Smooth muscle cell (in vitro differentiated cells): ENCODE results near the gene LAMA3. TPM values are rescaled to one million over a fixed set of nuclear protein-coding genes. Genes with fewer than 3 reads are reported as not detected.

Source experiments
- DNase-seq: peaks from one replicate; lab custom pipeline; 2025; ENCODE audit not compliant: unreplicated experiment; lab: John Stamatoyannopoulos, UW
- H2AFZ ChIP-seq: fragments of 200-600 bp; sonication (generic); 2 replicates; pipeline ENCODE4 v1.6.0; 2016; ENCODE audit warnings: antibody characterized with exemption, low read depth, mild to moderate bottlenecking
- H3F3A ChIP-seq: fragments of 200-600 bp; sonication (generic); 2 replicates; pipeline ENCODE4 v1.6.0; 2017; ENCODE audit warnings: antibody characterized with exemption, low read depth
- H3K27ac ChIP-seq: fragments of 200-600 bp; sonication (generic); 2 replicates; pipeline ENCODE4 v1.5.1; 2016; ENCODE audit warnings: low read depth, mild to moderate bottlenecking
- H3K27me3 ChIP-seq: fragments of 200-600 bp; sonication (generic); 2 replicates; pipeline ENCODE4 v1.6.1; 2016; ENCODE audit warnings: low read depth, mild to moderate bottlenecking
- H3K36me3 ChIP-seq: fragments of 200-600 bp; sonication (generic); 2 replicates; pipeline ENCODE4 v1.5.1; 2016; ENCODE audit warnings: low read depth
- H3K4me1 ChIP-seq: fragments of 200-600 bp; sonication (generic); 2 replicates; pipeline ENCODE4 v1.5.1; 2016; ENCODE audit warnings: low read depth
- H3K4me2 ChIP-seq: fragments of 200-600 bp; sonication (generic); 2 replicates; pipeline ENCODE4 v1.6.0; 2016; ENCODE audit warnings: mild to moderate bottlenecking
- H3K4me3 ChIP-seq: fragments of 200-600 bp; sonication (generic); 2 replicates; pipeline ENCODE4 v1.5.1; 2016; ENCODE audit warnings: mild to moderate bottlenecking
- H3K79me2 ChIP-seq: fragments of 200-600 bp; sonication (generic); 2 replicates; pipeline ENCODE4 v1.6.0; 2016; ENCODE audit warnings: low read depth, mild to moderate bottlenecking
- H3K9ac ChIP-seq: fragments of 200-600 bp; sonication (generic); 2 replicates; pipeline ENCODE4 v1.6.0; 2016; ENCODE audit warnings: low read depth
- H3K9me3 ChIP-seq: fragments of 200-600 bp; sonication (generic); replicated peaks from 2 replicates; pipeline ENCODE4 v1.5.1; 2016; ENCODE audit warnings: low read depth
- H4K20me1 ChIP-seq: fragments of 200-600 bp; sonication (generic); 2 replicates; pipeline ENCODE4 v1.6.0; 2016; ENCODE audit warnings: low read depth
- CTCF ChIP-seq: fragments of 200-600 bp; sonication (generic); IDR thresholded peaks from 2 replicates; pipeline ENCODE4 v1.5.1; 2017; ENCODE audit warnings: borderline replicate concordance, mild to moderate bottlenecking, antibody characterized with exemption; ENCODE audit not compliant: insufficient read depth, poor library complexity, severe bottlenecking
- WGBS: methylation state at CpG from one replicate; pipeline ENCODE4 v1.1.7; 2016; ENCODE audit warnings: low lambda C conversion rate; 5-methylcytosine and 5-hydroxymethylcytosine counted together
- polyA plus RNA-seq: library from polyadenylated mRNA; unstranded; fragments of >200 nt; fragmentation: Nextera tagmentation; extraction: Ambion mirVana; gene quantifications from 2 replicates; pipeline ENCODE4 v1.2.1, GENCODE V29; 2016
- total RNA-seq: library from RNA; depleted of rRNA; stranded (reverse); fragments of >200 nt; gene quantifications from 2 replicates; pipeline ENCODE4 v1.2.3, GENCODE V29; 2014

LAMA3 gene
- total and polyA plus RNA-seq, 2 experiments from 2014 or later: 7.8 to 23.1 TPM

GRCh38 chr18:23826850-23827620, 137.8 kb downstream of the LAMA3 start:
- WGBS: 95% methylated on average over 4 of the region's 4 CpGs
- H3K9ac ChIP-seq: no peak overlapping the region
- no peak overlapping the region for H3K4me3 ChIP-seq
- TF ChIP-seq CTCF: no peak
- H3F3A ChIP-seq: no peaks in the 10 kb centered on the region
- H3K36me3 ChIP-seq: no peaks in the 10 kb centered on the region
- no peak overlapping the region for H3K4me2 ChIP-seq
- no peak for DNase-seq
- H4K20me1 ChIP-seq: no peaks in the 10 kb centered on the region
- H3K4me1 ChIP-seq: no peaks in the 10 kb centered on the region
- no peaks in the 10 kb centered on the region for H3K79me2 ChIP-seq
- H3K9me3 ChIP-seq: no peaks in the 10 kb centered on the region
- H3K27ac ChIP-seq: peak overlapping the region; percentile 90
- no peak overlapping the region for H2AFZ ChIP-seq
- H3K27me3 ChIP-seq: no peaks in the 10 kb centered on the region

GRCh38 chr18:23827681-23828080, 138.4 kb downstream of the LAMA3 start:
- Histone ChIP-seq H3K79me2 (no peaks in the 10 kb centered on the region), H3K36me3 (no peaks in the 10 kb centered on the region), H3K27ac (peak overlapping the region; percentile 90), H3K9ac (peak overlapping the region; percentile 85), H3K9me3 (no peaks in the 10 kb centered on the region), H3K4me3 (no peak overlapping the region), H3K27me3 (no peaks in the 10 kb centered on the region), H3K4me2 (peak overlapping the region; percentile 20), H3K4me1 (no peaks in the 10 kb centered on the region), H2AFZ (no peak overlapping the region), H3F3A (no peaks in the 10 kb centered on the region), H4K20me1 (no peaks in the 10 kb centered on the region)
- DNase-seq: no peak
- no peak for TF ChIP-seq CTCF
- WGBS: 71% methylated on average over 4 of the region's 4 CpGs

GRCh38 chr18:23828426-23828825, 139.2 kb downstream of the LAMA3 start:
- peak overlapping the region; percentile 90 for H3K27ac ChIP-seq

More at GRCh38 chr18:23828426-23828825, 139.2 kb downstream of the LAMA3 start:
- Histone ChIP-seq H3K9ac (peak overlapping the region; percentile 85), H3K79me2 (no peaks in the 10 kb centered on the region), H4K20me1 (no peaks in the 10 kb centered on the region), H3K36me3 (no peaks in the 10 kb centered on the region), H3K4me3 (no peak overlapping the region), H3K27me3 (no peaks in the 10 kb centered on the region), H3K4me2 (peak overlapping the region; percentile 20), H3K4me1 (no peaks in the 10 kb centered on the region), H3F3A (no peaks in the 10 kb centered on the region), H2AFZ (no peak overlapping the region), H3K9me3 (no peaks in the 10 kb centered on the region)
- no peak for TF ChIP-seq CTCF
- WGBS: 49% methylated on average over 3 of the region's 3 CpGs
- no peak for DNase-seq
